ENCODE results near the gene MARCKSL1.

MARCKSL1 gene

DNA sequence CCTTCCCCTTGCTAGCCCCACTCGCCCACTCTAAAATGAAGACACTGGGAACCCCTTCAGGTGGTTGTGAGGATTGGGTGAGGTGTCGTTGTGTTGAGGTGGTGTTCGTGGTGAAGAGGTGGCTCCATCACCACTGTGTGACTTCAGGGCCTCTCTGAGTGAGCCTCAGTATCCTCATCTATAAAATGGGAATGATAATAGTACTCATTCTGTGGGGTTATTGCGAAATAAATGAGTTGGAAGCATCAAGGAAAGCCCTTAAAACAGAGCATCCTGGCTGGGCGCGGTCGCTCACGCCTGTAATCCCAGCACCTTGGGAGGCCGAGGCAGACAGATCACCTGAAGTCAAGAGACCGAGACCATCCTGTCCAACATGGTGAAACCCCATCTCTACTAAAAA, 6.7 kb upstream of the MARCKSL1 start:
- no peak for DNase-seq
- TF ChIP-seq, protein P1, sequence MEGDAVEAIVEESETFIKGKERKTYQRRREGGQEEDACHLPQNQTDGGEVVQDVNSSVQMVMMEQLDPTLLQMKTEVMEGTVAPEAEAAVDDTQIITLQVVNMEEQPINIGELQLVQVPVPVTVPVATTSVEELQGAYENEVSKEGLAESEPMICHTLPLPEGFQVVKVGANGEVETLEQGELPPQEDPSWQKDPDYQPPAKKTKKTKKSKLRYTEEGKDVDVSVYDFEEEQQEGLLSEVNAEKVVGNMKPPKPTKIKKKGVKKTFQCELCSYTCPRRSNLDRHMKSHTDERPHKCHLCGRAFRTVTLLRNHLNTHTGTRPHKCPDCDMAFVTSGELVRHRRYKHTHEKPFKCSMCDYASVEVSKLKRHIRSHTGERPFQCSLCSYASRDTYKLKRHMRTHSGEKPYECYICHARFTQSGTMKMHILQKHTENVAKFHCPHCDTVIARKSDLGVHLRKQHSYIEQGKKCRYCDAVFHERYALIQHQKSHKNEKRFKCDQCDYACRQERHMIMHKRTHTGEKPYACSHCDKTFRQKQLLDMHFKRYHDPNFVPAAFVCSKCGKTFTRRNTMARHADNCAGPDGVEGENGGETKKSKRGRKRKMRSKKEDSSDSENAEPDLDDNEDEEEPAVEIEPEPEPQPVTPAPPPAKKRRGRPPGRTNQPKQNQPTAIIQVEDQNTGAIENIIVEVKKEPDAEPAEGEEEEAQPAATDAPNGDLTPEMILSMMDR (IDR thresholded peaks at IDR 0.05; ENCODE audit: low read depth, low read length), result no peak
- Histone ChIP-seq H3K27ac (no peak overlapping the region), H3K27me3 (ENCODE audit: insufficient read depth, low read depth, severe bottlenecking) (no peaks in the 10 kb centered on the region), H3K36me3 (no peaks in the 10 kb centered on the region), H3K4me3 (ENCODE audit: low read depth, low read length) (no peak overlapping the region), H3K9me3 (ENCODE audit: severe bottlenecking) (no peaks in the 10 kb centered on the region)

DNA sequence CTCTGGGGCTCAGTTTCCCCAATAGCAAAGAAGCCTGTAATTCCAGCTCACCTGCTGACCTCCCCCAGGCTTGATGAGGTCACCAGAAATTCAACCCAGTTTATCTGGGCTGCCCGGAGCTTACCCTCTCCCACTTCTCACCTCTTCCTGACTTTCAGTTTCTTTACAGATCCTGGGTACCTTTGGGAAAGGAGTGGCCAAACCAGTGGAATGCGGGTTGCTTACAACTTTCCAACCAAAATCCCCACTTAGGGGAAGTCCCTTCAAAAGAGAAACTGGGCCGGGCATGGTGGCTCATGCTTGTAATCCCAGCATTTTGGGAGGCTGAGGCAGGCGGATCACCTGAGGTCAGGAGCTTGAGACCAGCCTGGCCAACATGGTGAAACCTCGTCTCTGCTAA, 5.9 kb upstream of the MARCKSL1 start:
- TF ChIP-seq, protein P1 (IDR thresholded peaks at IDR 0.05; ENCODE audit: low read depth, low read length), result no peak
- Histone ChIP-seq H3K9me3 (ENCODE audit: severe bottlenecking) (no peaks in the 10 kb centered on the region), H3K27ac (no peak overlapping the region), H3K27me3 (ENCODE audit: insufficient read depth, low read depth, severe bottlenecking) (no peaks in the 10 kb centered on the region), H3K36me3 (no peaks in the 10 kb centered on the region), H3K4me3 (ENCODE audit: low read depth, low read length) (no peak overlapping the region)
- no peak for DNase-seq

- no peak overlapping the region for H3K27ac ChIP-seq
- no peak for DNase-seq
- TF ChIP-seq, protein P1 (IDR thresholded peaks at IDR 0.05; ENCODE audit: low read depth, low read length), result no peak
- no peaks in the 10 kb centered on the region for H3K27me3 ChIP-seq (ENCODE audit: insufficient read depth, low read depth, severe bottlenecking)
- no peaks in the 10 kb centered on the region for H3K9me3 ChIP-seq (ENCODE audit: severe bottlenecking)
- H3K4me3 ChIP-seq (ENCODE audit: low read depth, low read length), result no peak overlapping the region
- H3K36me3 ChIP-seq, result no peaks in the 10 kb centered on the region
These were observed 5.2 kb upstream of the MARCKSL1 start for GRCh38 chr1:32341186-32341757.

GRCh38 chr1:32339363-32339978, 3.4 kb upstream of the MARCKSL1 start:
- H3K27ac ChIP-seq, result no peak overlapping the region
- H3K36me3 ChIP-seq, result peaks cover 7% of the 10 kb centered on the region
- H3K27me3 ChIP-seq (ENCODE audit: insufficient read depth, low read depth, severe bottlenecking), result no peaks in the 10 kb centered on the region
- H3K9me3 ChIP-seq (ENCODE audit: severe bottlenecking), result no peaks in the 10 kb centered on the region
- DNase-seq, result no peak
- H3K4me3 ChIP-seq (ENCODE audit: low read depth, low read length), result no peak overlapping the region
- TF ChIP-seq, protein P1 (IDR thresholded peaks at IDR 0.05; ENCODE audit: low read depth, low read length), result no peak

DNA sequence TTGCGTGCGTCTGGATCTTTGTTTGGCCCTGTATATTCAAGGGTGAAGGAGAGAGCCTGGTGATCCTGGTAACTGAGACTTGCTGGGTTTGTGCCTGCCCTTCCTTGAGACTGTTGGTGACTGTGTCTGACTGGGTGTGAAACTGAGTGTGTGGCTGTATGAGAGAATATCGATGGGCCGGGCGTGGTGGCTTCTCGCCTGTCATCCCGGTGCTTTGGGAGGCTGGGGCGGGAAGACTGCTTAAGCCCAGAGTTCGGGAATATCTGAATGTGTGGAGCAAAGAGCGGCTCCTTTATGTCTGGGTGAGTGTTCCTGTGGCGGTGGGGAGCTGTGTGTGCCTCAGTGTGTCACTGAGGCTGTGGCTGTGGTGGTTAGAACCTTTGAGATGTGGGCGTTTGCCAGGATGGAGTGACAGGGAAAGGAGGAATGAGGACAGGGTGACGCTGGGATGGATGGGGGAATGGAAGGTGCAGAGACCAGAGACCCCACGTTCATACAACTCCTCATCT, 2.7 kb upstream of the MARCKSL1 start:
- Histone ChIP-seq H3K27ac (no peak overlapping the region), H3K27me3 (ENCODE audit: insufficient read depth, low read depth, severe bottlenecking) (no peaks in the 10 kb centered on the region), H3K9me3 (ENCODE audit: severe bottlenecking) (no peaks in the 10 kb centered on the region)

More for the DNA sequence above, 2.7 kb upstream of the MARCKSL1 start:
- TF ChIP-seq, protein P1 (IDR thresholded peaks at IDR 0.05; ENCODE audit: low read depth, low read length), result no peak
- Histone ChIP-seq H3K4me3 (ENCODE audit: low read depth, low read length) (no peak overlapping the region), H3K36me3 (peaks cover 15% of the 10 kb centered on the region)
- DNase-seq, result no peak

Data from WERI-Rb-1 (cell line).